GM19438 (cell line): ENCODE measurements around the gene NBL1.

Source experiments
- ATAC-seq: cut with Tn5 transposase; IDR thresholded peaks from one replicate; pipeline ENCODE4 v1.9.1; 2021; ENCODE audit warnings: low read depth; ENCODE audit not compliant: unreplicated experiment

The NBL1 gene, protein sequence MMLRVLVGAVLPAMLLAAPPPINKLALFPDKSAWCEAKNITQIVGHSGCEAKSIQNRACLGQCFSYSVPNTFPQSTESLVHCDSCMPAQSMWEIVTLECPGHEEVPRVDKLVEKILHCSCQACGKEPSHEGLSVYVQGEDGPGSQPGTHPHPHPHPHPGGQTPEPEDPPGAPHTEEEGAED

DNA sequence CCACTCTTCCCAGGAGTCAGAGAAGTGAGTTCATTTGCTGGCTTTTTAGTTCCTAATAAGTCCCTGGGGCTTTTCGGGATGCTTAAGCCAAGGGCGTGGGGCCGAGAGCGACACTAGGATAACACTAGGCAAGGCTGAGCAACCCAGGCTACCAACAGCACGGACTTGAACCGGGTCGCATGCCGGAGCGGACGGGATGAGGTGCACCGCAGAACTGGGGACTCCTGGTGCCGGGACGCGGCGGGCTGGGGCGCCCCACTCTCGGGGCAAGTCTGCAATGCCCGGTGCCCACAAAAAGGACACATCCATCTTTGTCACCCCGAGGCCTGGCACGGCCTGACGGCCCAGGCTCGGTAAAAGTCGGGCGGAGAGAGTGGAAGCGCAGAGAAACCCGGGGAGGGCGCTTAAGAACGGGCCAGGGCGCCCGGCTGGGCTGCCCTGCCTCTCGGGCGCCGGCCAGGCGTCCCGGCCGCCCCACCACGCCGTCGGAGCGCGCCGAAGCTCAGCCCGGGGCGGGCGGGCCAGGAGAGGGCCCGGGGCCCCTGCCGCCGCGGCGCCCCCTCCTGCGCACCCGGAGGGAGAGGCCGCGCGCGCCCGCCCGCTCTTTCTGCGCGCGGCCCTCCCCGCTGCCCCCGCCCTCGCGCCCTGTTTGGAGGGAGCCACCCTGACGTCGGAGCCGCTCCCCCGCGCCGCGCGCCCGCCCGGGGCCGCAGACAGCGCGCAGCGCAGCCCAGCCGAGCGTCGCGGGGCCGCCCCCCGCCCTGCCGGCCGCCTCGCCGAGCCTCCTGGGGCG, at the start of gene NBL1:
NBL1 (plus strand) TSS at position 710 of the 793 bp plus-strand sequence. CDS start 10,720 bp downstream, outside the sequence.
- no peak for ATAC-seq

DNA sequence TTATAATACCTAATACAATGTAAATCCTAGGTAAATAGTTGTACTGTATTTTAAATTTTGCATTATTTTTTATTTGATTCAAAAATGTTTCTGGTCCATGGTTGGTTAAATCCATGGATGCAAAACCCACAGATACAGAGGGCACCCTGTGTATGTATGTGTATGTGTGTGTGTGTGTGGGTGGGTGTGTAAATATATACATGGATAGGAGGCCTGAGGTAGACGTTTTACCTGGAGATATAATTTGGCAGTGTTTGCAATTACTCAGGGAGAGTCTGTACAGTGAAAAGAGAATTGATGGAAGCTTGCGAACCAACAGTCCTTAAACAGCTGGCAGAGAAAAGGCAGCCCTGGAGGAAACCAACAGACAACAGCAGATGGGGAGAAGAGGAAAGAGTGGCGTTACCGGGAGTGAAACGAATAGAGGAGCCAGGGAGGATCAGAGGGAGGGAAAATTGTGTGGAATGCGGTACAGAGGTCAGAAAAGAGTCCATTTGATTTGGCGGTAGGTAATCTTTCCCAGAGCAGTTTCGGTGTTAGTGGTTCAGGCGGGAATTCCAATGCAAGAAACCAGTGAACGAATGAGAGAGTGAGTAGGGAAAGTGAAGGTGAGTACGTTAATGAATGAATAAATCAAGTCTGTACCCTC, 47.9 kb upstream of the NBL1 start:
- ATAC-seq = no peak

GRCh38 chr1:19596714-19597495, 47.2 kb upstream of the NBL1 start:
- ATAC-seq = peak; percentile 90

GRCh38 chr1:19597496-19598309, 46.4 kb upstream of the NBL1 start:
- no peak for ATAC-seq

DNA sequence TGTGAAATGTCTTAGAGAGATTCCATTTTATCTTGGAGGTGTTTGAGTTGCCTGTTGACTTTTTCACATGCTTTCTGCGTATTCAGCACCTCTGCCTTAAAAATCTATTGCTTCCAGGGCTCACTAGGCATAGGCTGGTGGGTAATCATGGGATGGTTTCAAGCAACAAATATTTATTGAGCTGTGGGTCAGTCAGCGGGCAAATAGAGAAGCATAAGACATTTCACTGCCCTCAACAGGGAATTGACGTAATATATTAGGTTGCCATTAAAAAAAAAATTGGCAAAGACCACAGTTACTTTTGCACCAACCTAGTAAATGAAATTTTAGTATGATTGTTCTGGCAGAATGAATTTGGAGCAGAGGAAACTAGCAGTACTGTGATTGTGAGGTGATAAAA, 44.3 kb upstream of the NBL1 start:
- no peak for ATAC-seq

GRCh38 chr1:19602486-19602885, 41.6 kb upstream of the NBL1 start:
- ATAC-seq = no peak

- ATAC-seq = no peak
These were observed 38.1 kb upstream of the NBL1 start for GRCh38 chr1:19605967-19606366.

- ATAC-seq = no peak
These were observed 37.1 kb upstream of the NBL1 start for GRCh38 chr1:19606817-19607642.

- no peak for ATAC-seq
These were observed 35.9 kb upstream of the NBL1 start for GRCh38 chr1:19608232-19608631.

DNA sequence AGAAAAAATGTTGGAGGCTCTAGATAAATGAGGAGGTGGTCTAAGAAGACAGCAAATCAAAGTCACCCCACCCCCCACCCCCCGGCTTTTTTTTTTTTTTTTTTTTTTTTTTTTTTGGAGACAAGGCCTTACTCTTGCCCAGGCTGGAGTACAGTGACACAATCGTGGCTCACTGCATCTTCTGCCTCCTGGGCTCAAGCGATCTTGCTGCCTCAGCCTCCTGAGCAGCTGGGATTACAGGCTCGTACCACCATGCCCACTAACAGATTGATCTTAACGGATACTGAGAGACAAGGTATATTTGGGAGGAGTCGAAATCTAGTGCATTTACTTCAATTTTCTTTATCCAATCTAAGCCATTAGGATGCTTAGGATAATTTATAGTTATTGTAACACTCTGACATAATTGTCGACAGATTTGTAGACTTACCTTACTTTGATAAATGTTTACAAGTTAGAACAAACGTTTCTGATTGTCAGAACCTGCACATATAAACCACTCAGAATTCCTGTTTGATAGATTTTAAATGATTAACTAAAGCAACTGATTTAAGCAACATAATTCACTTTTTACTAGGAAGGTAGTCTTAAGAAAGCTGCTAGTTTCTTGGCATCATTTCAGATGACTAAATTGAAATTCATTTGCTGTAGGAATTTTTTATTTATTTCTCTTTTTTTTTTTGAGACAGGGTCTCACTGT, 33.7 kb upstream of the NBL1 start:
- ATAC-seq = no peak

- ATAC-seq = no peak
These were observed 31.6 kb upstream of the NBL1 start for GRCh38 chr1:19612530-19612929.

- ATAC-seq = no peak
These were observed 30.9 kb upstream of the NBL1 start for GRCh38 chr1:19613171-19613703.

DNA sequence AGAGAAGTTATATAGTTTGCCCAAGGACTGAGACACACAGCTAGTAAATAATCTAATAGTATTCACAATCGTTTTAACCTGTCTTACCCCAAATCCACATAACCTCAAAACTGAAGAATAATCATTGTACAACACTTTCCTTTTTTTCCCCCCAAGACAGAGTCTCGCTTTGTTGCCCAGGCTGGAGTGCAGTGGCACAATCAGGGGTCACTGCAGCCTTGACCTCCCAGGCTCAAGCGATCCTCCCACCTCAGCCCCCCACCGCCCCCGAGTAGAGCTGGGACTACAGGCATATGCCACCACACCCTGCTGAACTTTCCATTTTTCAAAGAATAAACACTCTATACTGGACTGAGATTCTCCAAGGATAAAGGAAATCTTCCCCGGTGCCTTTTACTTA, 28.7 kb upstream of the NBL1 start:
- ATAC-seq = no peak

DNA sequence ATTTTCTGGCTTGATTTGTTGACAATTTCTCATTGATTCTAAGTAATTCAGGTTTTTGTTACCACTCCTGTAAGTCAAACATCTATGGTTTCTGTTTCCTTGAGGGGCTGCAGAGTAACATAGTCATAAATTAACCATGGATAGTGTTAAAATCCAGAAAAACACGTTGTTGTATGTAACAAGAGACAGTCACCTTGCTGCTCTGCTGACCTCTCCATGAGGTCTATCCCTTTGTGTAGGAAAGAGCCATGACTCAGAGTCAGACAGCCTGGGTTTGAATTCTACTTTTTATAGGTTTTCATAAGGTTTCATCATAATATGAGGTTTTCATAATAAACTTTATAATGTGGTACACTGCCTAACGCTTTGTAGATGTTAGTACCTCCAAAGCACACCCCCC, 27.6 kb upstream of the NBL1 start:
- no peak for ATAC-seq

DNA sequence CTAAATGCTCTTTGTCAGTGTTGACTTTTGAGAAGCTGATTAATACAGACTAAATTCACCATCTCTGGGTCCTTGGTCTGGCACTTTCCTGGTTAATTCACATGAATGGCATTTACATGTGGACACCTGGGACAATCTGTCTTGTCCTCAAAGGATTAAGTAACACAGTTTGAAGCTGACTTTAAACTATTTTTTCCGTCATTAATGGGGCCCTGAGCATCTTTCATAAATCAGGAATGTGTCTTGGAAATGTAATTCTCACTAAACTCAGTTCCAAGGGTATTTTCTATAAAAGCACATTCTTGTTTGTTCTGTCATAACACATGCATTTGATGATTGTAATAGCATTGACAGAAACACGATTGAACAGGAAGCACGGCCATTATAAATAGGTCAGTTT, 26.7 kb upstream of the NBL1 start:
- no peak for ATAC-seq

DNA sequence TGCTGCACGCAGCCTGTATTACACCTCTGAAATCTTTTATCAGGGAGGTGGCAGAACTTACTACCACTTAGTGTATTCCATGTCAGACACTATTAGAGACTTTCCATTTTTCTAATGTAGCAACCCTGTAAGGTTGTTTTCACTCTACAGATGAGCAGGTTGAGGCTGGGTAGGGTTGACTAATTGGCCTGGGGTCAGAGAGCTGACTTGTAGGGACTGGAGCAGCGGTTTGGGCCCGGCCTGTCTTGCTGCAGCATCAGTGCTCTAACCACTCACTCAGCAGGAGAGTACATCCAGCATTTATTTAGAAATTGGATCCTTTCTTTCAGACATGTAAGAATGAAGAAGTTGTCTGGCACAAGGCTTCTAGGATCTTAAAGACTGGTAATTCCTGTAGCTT, 25.7 kb upstream of the NBL1 start:
- ATAC-seq = no peak

DNA sequence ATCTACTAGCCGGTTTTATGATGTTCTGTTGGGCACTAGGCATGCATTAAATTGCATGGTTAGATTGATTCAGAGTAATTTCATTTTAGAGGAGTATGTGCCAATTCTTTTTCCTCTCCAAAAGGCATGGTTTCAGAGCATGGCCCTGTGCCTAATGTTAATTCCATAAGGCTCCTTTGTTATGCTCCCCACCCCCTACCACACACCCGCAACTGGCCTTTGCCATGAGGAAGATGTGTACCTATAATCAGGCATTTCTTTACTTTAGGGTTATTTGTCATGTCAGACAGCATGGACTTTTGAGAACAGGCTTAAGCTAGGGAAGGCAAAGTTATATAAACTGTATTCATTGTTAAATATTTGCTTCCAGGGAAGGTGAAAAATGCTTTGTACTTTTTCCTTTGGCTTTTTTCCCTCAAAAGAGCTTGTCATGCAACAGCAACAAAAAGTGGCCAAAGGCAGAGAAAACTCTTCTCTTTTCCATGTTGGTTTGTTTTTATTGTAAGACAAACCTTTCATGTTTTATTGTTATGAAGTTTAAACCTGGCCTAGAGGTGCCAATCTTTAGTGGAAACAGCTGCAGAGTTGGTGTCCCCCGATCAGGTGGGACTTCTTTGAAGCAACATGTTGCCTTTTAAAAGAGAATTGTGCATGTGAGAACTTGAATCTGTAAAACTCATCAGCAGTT, 24.3 kb upstream of the NBL1 start:
- ATAC-seq = no peak

- ATAC-seq = no peak
These were observed 23.3 kb upstream of the NBL1 start for GRCh38 chr1:19620786-19621185.
